ENCODE data around the gene FAM240B. TPM values are rescaled to one million over a fixed set of nuclear protein-coding genes. Genes with fewer than 3 reads are reported as not detected.

Gene FAM240B
- total RNA-seq, 2 experiments from 2014 or later: not detected

- Histone ChIP-seq H3K4me3 (ENCODE audit: low read length) (no peak overlapping the region), H3K9me3 (ENCODE audit: control insufficient read depth in 1 of 2, insufficient read depth in 1 of 2, low read length in 2 of 2) (peaks cover 0 to 10% of the 10 kb centered on the region in 2 experiments), H3K27me3 (ENCODE audit: control insufficient read depth in 1 of 2, insufficient read depth in 2 of 2, low read length in 2 of 2) (no peaks in the 10 kb centered on the region), H3K4me1 (ENCODE audit: insufficient read depth, low read length) (no peaks in the 10 kb centered on the region), H3K36me3 (ENCODE audit: insufficient read depth, low read length) (no peaks in the 10 kb centered on the region), H3K27ac (ENCODE audit: low read depth in 1 of 2, low read length in 2 of 2) (no peak overlapping the region)
- ChIA-PET POLR2A (no interaction called here), CTCF (no interaction called here)
- intact Hi-C loops (cut with DNase I, micrococcal nuclease): no loop called here
- H3K9me3 Mint-ChIP-seq: peaks cover 4% of the 10 kb centered on the region
- DNase-seq (no peak), ATAC-seq (ENCODE audit: poor library complexity) (no peak)
- H3K27me3 Mint-ChIP-seq: peaks cover 16% of the 10 kb centered on the region
- H3K27ac Mint-ChIP-seq: no peak overlapping the region
- TF ChIP-seq CTCF (IDR thresholded peaks at IDR 0.05): no peak
- no peaks in the 10 kb centered on the region for H3K4me1 Mint-ChIP-seq (ENCODE audit: low read depth)
- H3K4me3 Mint-ChIP-seq: no peak overlapping the region
- no peaks in the 10 kb centered on the region for H3K36me3 Mint-ChIP-seq (ENCODE audit: low read depth)
Observed at GRCh38 chr9:38761999-38762398, 42.1 kb upstream of the FAM240B start.

- H3K36me3 Mint-ChIP-seq (ENCODE audit: low read depth): no peaks in the 10 kb centered on the region
- Histone ChIP-seq H3K4me1 (ENCODE audit: insufficient read depth, low read length) (no peaks in the 10 kb centered on the region), H3K4me3 (ENCODE audit: low read length) (no peak overlapping the region), H3K27ac (ENCODE audit: low read depth in 1 of 2, low read length in 2 of 2) (no peak overlapping the region), H3K36me3 (ENCODE audit: insufficient read depth, low read length) (no peaks in the 10 kb centered on the region), H3K27me3 (ENCODE audit: control insufficient read depth in 1 of 2, insufficient read depth in 2 of 2, low read length in 2 of 2) (no peaks in the 10 kb centered on the region), H3K9me3 (ENCODE audit: control insufficient read depth in 1 of 2, insufficient read depth in 1 of 2, low read length in 2 of 2) (peaks cover 0 to 4% of the 10 kb centered on the region in 2 experiments)
- H3K9me3 Mint-ChIP-seq: peaks cover 4% of the 10 kb centered on the region
- no peak overlapping the region for H3K4me3 Mint-ChIP-seq
- ChIA-PET CTCF (no interaction called here), POLR2A (no interaction called here)
- no peak overlapping the region for H3K27ac Mint-ChIP-seq
- ATAC-seq (ENCODE audit: poor library complexity): no peak
- intact Hi-C loops (cut with DNase I, micrococcal nuclease): no loop called here
- no peak for TF ChIP-seq CTCF (IDR thresholded peaks at IDR 0.05)
- H3K27me3 Mint-ChIP-seq: peaks cover 16% of the 10 kb centered on the region
- no peak for DNase-seq
- H3K4me1 Mint-ChIP-seq (ENCODE audit: low read depth): no peaks in the 10 kb centered on the region
Observed at GRCh38 chr9:38761339-38761738, 41.4 kb upstream of the FAM240B start.

DNA sequence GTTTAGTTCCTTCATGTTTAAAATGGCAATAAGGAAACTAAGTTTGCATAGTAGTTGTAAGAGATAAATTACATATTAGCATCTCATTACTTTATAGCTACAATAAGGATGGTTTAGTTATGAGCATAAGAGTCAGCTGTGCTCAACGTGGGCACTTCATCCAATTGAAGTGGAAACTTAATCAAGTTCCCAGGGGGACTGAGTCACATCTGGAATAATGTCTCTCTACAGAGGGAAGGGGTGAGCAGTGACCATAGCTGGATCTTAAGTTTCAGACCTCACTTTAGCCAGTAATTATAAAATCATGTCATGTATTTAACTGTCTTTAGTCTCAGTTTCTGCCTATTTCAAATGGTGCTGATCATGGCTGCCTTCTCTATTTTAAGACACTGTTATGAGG, 36.8 kb upstream of the FAM240B start:
- Histone ChIP-seq H3K4me1 (ENCODE audit: insufficient read depth, low read length) (no peaks in the 10 kb centered on the region), H3K36me3 (ENCODE audit: insufficient read depth, low read length) (no peaks in the 10 kb centered on the region), H3K9me3 (ENCODE audit: control insufficient read depth in 1 of 2, insufficient read depth in 1 of 2, low read length in 2 of 2) (no peaks in the 10 kb centered on the region), H3K27ac (ENCODE audit: low read depth in 1 of 2, low read length in 2 of 2) (no peak overlapping the region), H3K27me3 (ENCODE audit: control insufficient read depth in 1 of 2, insufficient read depth in 2 of 2, low read length in 2 of 2) (no peaks in the 10 kb centered on the region), H3K4me3 (ENCODE audit: low read length) (no peak overlapping the region)
- no peak for TF ChIP-seq CTCF (IDR thresholded peaks at IDR 0.05)
- no peak overlapping the region for H3K4me3 Mint-ChIP-seq
- no peaks in the 10 kb centered on the region for H3K9me3 Mint-ChIP-seq
- ChIA-PET CTCF (no interaction called here), POLR2A (no interaction called here)
- peaks cover 13% of the 10 kb centered on the region for H3K27me3 Mint-ChIP-seq
- no peak for ATAC-seq (ENCODE audit: poor library complexity)
- no peak overlapping the region for H3K27ac Mint-ChIP-seq
- no peak for DNase-seq
- no peaks in the 10 kb centered on the region for H3K4me1 Mint-ChIP-seq (ENCODE audit: low read depth)
- intact Hi-C loops (cut with DNase I, micrococcal nuclease): no loop called here
- no peaks in the 10 kb centered on the region for H3K36me3 Mint-ChIP-seq (ENCODE audit: low read depth)

Measured in CD4-positive, alpha-beta T cell (primary cell).